DOHH2 (cell line): Measurements from ENCODE around the gene EPB41.

Experiments used
- CTCF ChIP-seq: fragments of 200-600 bp; sonication (generic); IDR thresholded peaks from one replicate; pipeline ENCODE4 v1.5.1; 2014; ENCODE audit warnings: antibody characterized with exemption, mild to moderate bottlenecking, low read depth, low read length; ENCODE audit not compliant: poor library complexity, severe bottlenecking
- EZH2phosphoT487 ChIP-seq: fragments of 200-600 bp; sonication (generic); IDR thresholded peaks from 2 replicates; pipeline ENCODE4 v1.6.1; 2017; ENCODE audit warnings: borderline replicate concordance, mild to moderate bottlenecking, antibody characterized with exemption, low read length, moderate library complexity, mixed read lengths

GRCh38 chr1:29164588-29164987, 250.2 kb downstream of the EPB41 start:
- TF ChIP-seq EZH2phosphoT487 = no peak
- TF ChIP-seq CTCF = no peak
